HG02610 (cell line): Measurements from ENCODE around the gene MEST.
A peak's percentile ranks its signal among the peaks of the same experiment; 100 is the strongest.
"Not testable (repeated sequence)": the region's sequence is repeated elsewhere in the genome, so short reads cannot be mapped to it uniquely, and the experiment has no call there.

Experiments used
- ATAC-seq: cut with Tn5 transposase; IDR thresholded peaks from one replicate; pipeline ENCODE4 v1.9.1; 2021; ENCODE audit warnings: mild to moderate bottlenecking, moderate library complexity; ENCODE audit not compliant: unreplicated experiment

The MEST gene

GRCh38 chr7:130483031-130483430, 8.9 kb upstream of the MEST start:
- no peak for ATAC-seq

GRCh38 chr7:130485734-130486113, 6.2 kb upstream of the MEST start:
- no peak for ATAC-seq

- ATAC-seq, result peak; percentile 46
Observed at GRCh38 chr7:130486114-130486953, 5.6 kb upstream of the MEST start.

- no peak for ATAC-seq
Observed at GRCh38 chr7:130486954-130487436, 4.9 kb upstream of the MEST start.

- ATAC-seq, result no peak
Observed at GRCh38 chr7:130488392-130489139, 3.3 kb upstream of the MEST start.

GRCh38 chr7:130489140-130489983, 2.5 kb upstream of the MEST start:
- no peak for ATAC-seq

GRCh38 chr7:130490311-130490791, 1.5 kb upstream of the MEST start:
- ATAC-seq, result no peak

- ATAC-seq, result no peak
Observed at GRCh38 chr7:130490888-130491804, 739 bp upstream of the MEST start.

- ATAC-seq, result no peak
Observed at GRCh38 chr7:130492523-130493274, 814 bp downstream of the MEST start.

DNA sequence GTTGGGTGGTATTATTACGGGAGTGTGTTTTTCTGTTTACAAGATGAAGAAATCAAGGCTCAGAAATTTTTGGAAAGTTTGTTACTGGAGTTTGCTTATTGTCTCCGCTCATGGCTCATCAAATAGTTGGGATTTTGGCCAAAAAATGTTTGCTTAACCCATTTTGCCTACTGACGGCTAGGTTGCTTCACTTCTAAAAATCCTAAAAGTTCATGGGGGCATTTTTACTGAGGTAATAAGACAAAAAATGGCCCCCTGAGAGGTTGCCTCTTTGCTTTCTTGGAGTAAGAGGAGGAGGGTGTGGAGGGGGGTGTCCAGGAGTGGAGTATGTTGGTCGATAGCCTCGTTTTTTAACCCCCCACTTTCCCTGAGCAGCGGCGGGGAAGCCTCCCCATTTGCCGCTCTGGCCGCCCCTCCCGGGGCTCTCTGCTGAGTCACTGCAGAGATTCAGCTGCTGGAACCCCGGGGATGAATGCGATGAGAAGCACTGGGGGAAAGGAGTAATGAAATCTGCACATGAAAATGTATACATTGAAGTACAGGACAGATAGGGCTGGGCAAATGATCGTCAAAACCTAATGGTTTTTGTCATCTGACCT, 1.5 kb downstream of the MEST start:
- ATAC-seq, result no peak

GRCh38 chr7:130494431-130494858, 2.6 kb downstream of the MEST start:
- ATAC-seq, result no peak

DNA sequence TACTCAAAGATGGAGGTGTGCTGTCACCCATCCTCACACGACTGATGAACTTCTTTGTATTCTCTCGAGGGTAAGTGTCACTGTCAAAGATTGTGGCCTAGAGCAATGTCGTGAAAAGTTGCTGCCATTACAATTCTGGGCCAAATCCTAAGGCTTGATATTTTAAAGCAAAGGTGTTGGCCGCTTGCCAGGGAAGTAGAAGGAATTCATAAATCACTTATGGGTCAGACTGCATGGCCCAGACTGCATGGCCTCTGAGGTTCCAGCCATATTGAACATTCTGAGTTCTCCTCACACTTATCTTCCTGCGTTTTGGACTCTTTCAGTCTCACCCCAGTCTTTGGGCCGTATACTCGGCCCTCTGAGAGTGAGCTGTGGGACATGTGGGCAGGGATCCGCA, 8.6 kb downstream of the MEST start:
- no peak for ATAC-seq

GRCh38 chr7:130500910-130501309, 9.0 kb downstream of the MEST start:
- ATAC-seq, result no peak

GRCh38 chr7:130505753-130506152, 13.9 kb downstream of the MEST start:
- no peak for ATAC-seq

GRCh38 chr7:130506358-130506757, 14.5 kb downstream of the MEST start:
- ATAC-seq, result no peak

DNA sequence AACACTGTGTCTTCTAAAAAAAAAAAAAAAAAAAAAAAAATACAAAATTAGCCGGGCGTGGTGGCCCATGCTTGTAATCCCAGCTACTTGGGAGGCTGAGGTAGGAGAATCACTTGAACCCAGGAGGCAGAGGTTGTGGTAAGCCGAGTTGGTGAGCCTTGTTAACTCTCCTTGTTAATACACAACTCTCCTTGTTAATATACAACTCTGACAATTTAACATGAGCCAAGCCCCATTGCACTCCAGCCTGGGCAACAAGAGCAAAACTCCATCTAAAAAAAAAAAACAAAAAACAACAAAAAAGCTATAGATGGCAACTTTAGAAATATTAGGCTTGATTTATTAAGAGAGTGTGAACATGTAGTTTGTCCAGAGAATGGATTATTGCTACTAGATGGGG, 20.2 kb downstream of the MEST start:
- ATAC-seq, result not testable (repeated sequence)

DNA sequence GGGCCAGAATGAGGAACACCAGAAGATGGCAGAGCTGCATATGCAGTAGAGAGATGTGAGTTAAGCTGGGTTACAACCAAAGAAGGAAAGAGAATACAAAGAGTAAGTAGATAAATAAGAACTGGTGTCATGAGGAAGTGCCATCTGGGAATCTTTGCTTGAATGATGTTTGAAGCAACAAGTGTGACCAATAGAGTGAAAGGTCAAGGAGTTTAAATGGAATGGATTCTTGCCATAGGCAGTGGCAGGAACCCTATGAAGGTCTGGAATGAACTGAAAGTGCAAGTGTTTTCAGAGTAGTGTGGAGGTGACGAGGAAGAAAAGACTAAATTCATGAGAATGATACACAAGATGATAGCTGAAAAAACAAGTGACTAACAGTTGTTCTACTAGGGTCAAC, 21.6 kb downstream of the MEST start:
- no peak for ATAC-seq

DNA sequence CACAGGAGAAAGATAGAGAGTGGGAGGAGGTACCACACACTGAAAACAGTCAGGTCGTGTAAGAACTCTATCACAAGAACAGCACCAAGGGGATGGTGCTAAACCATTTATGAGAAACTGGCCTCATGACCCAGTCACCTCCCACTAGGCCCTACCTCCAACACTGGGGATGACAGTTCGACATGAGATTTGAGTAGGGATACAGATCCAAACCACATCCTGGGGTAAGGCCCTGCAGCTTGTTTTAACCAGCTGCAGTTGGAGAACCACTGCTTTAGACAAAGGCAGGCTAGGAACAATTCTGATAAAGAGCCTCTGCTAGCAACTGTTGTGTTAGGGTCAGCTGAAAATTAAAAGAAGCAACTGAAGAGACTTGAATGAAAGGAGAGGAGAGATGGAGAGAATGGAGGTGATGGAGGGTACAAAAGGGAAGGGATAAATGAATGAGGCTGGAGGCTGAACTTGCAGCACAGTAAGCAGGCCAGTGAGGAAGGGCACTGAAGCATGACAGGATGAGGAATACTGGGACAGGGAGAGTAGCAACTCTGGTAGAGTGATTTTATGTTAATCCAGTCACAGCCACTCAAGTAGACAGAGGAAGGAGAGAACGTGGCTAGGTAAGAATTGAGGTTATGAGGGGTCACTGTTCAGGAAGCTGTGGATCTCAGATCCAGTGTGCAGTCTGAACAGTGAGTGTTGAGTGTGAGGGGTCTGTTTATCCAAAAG, 23.6 kb downstream of the MEST start:
- no peak for ATAC-seq
